ENCODE measurements around the gene PDE4D. TPM values are rescaled to one million over a fixed set of nuclear protein-coding genes. Genes with fewer than 3 reads are reported as not detected.
"Not testable (repeated sequence)": the region's sequence is repeated elsewhere in the genome, so short reads cannot be mapped to it uniquely, and the experiment has no call there.

Gene PDE4D
- polyA plus RNA-seq, 3 donors, result 1.3 to 22.7 (median 11.0) TPM

- H3K27ac ChIP-seq (ENCODE audit: low read depth, low read length), result no peak overlapping the region
Observed at GRCh38 chr5:59698207-59699178, 195.0 kb downstream of the PDE4D start.

GRCh38 chr5:59694411-59694810 is 199.1 kb downstream of the PDE4D start:
- H3K27ac ChIP-seq (ENCODE audit: low read depth, low read length), result no peak overlapping the region
- 89 to 96% (median 91%) methylated on average over 4 of the region's 4 CpGs for WGBS, 3 donors

More at GRCh38 chr5:59698207-59699178, 195.0 kb downstream of the PDE4D start:
- WGBS, 3 donors, result 78 to 91% (median 86%) methylated on average over 6 of the region's 6 CpGs

- WGBS, 3 donors, result 47 to 56% (median 52%) methylated on average over 6 of the region's 6 CpGs
- H3K27ac ChIP-seq (ENCODE audit: low read depth, low read length), result no peak overlapping the region
Observed at GRCh38 chr5:59693492-59694309, 199.8 kb downstream of the PDE4D start.

- WGBS, 3 donors, result 77 to 82% (median 81%) methylated on average over 2 of the region's 2 CpGs
- H3K27ac ChIP-seq (ENCODE audit: low read depth, low read length), result no peak overlapping the region
Observed at GRCh38 chr5:59685793-59686192, 207.7 kb downstream of the PDE4D start.

GRCh38 chr5:59685191-59685530 is 208.4 kb downstream of the PDE4D start:
- 60 to 74% (median 63%) methylated on average over 1 of the region's 1 CpG for WGBS, 3 donors
- no peak overlapping the region for H3K27ac ChIP-seq (ENCODE audit: low read depth, low read length)

GRCh38 chr5:59684388-59685190 is 208.9 kb downstream of the PDE4D start:
- H3K27ac ChIP-seq (ENCODE audit: low read depth, low read length), result no peak overlapping the region
- 63 to 74% (median 73%) methylated on average over 4 of the region's 4 CpGs for WGBS, 3 donors

GRCh38 chr5:59683311-59683710 is 210.2 kb downstream of the PDE4D start:
- 76 to 91% (median 87%) methylated on average over 4 of the region's 4 CpGs for WGBS, 3 donors
- no peak overlapping the region for H3K27ac ChIP-seq (ENCODE audit: low read depth, low read length)

- 77 to 90% (median 84%) methylated on average over 1 of the region's 1 CpG for WGBS, 3 donors
- H3K27ac ChIP-seq (ENCODE audit: low read depth, low read length), result no peak overlapping the region
Observed at GRCh38 chr5:59682542-59682941, 211.0 kb downstream of the PDE4D start.

- no peak overlapping the region for H3K27ac ChIP-seq (ENCODE audit: low read depth, low read length)
- WGBS, 3 donors, result 45 to 85% (median 81%) methylated on average over 2 of the region's 2 CpGs
Observed at GRCh38 chr5:59678943-59679342, 214.6 kb downstream of the PDE4D start.

GRCh38 chr5:59674763-59675162 is 218.8 kb downstream of the PDE4D start:
- WGBS, 3 donors, result 79 to 91% (median 87%) methylated on average over 2 of the region's 2 CpGs
- no peak overlapping the region for H3K27ac ChIP-seq (ENCODE audit: low read depth, low read length)

GRCh38 chr5:59673438-59674058 is 220.0 kb downstream of the PDE4D start:
- 22 to 27% (median 25%) methylated on average over 4 of the region's 4 CpGs for WGBS, 3 donors
- H3K27ac ChIP-seq (ENCODE audit: low read depth, low read length), result no peak overlapping the region

- WGBS, 3 donors, result 80 to 86% (median 85%) methylated on average over 4 of the region's 4 CpGs
- H3K27ac ChIP-seq (ENCODE audit: low read depth, low read length), result no peak overlapping the region
Observed at GRCh38 chr5:59666440-59667068, 227.0 kb downstream of the PDE4D start.

GRCh38 chr5:59665832-59666203 is 227.7 kb downstream of the PDE4D start:
- WGBS, 3 donors, result 92 to 98% (median 96%) methylated on average over 7 of the region's 7 CpGs
- H3K27ac ChIP-seq (ENCODE audit: low read depth, low read length), result not testable (repeated sequence)

- H3K27ac ChIP-seq (ENCODE audit: low read depth, low read length), result no peak overlapping the region
Observed at GRCh38 chr5:59665086-59665831, 228.3 kb downstream of the PDE4D start.

- 27 to 55% (median 30%) methylated on average over 4 of the region's 4 CpGs for WGBS, 3 donors
- H3K27ac ChIP-seq (ENCODE audit: low read depth, low read length), result no peak overlapping the region
Observed at GRCh38 chr5:59661954-59662615, 231.4 kb downstream of the PDE4D start.

- 87 to 97% (median 95%) methylated on average over 1 of the region's 1 CpG for WGBS, 3 donors
- no peak overlapping the region for H3K27ac ChIP-seq (ENCODE audit: low read depth, low read length)
Observed at GRCh38 chr5:59661311-59661710, 232.2 kb downstream of the PDE4D start.

GRCh38 chr5:59660737-59661136 is 232.8 kb downstream of the PDE4D start:
- WGBS, 3 donors, result 7 to 31% (median 13%) methylated on average over 1 of the region's 1 CpG
- no peak overlapping the region for H3K27ac ChIP-seq (ENCODE audit: low read depth, low read length)

Measured in adipose tissue (tissue), 3 donors.